ENCODE results near the gene B4GALNT2.

Gene B4GALNT2

GRCh38 chr17:49132699-49133364 lies at the start of gene B4GALNT2:
B4GALNT2 (plus strand) TSS chr17:49132769; CDS start chr17:49132793, 24 bp downstream.
- TF ChIP-seq CTCF (IDR thresholded peaks at IDR 0.05): no peak

GRCh38 chr17:49085565-49086315 lies 46.8 kb upstream of the B4GALNT2 start:
- TF ChIP-seq CTCF (IDR thresholded peaks at IDR 0.05): no peak

- TF ChIP-seq CTCF (IDR thresholded peaks at IDR 0.05): no peak
These were observed 46.3 kb upstream of the B4GALNT2 start for GRCh38 chr17:49086316-49086605.

GRCh38 chr17:49086649-49087048 lies 45.9 kb upstream of the B4GALNT2 start:
- no peak for TF ChIP-seq CTCF (IDR thresholded peaks at IDR 0.05)

GRCh38 chr17:49089094-49089493 lies 43.5 kb upstream of the B4GALNT2 start:
- no peak for TF ChIP-seq CTCF (IDR thresholded peaks at IDR 0.05)

- TF ChIP-seq CTCF (IDR thresholded peaks at IDR 0.05): no peak
These were observed 41.5 kb upstream of the B4GALNT2 start for GRCh38 chr17:49090878-49091594.

- TF ChIP-seq CTCF (IDR thresholded peaks at IDR 0.05): no peak
These were observed 39.4 kb upstream of the B4GALNT2 start for GRCh38 chr17:49093131-49093530.
